SK-N-SH (cell line): Measurements from ENCODE around the gene SPACA6. TPM values are rescaled to one million over a fixed set of nuclear protein-coding genes. Genes with fewer than 3 reads are reported as not detected.
A peak's percentile ranks its signal among the peaks of the same experiment; 100 is the strongest.

ENCODE experiments used
- CTCF ChIA-PET: fragments of 300-600, 350-600 bp; formaldehyde crosslinking; extraction: SDS; loops from one replicate; lab custom pipeline; 2021; lab: Yijun Ruan, JAX
- POLR2A ChIA-PET: fragments of 350-600 bp; sonication (Branson Sonifier 250); formaldehyde crosslinking; extraction: SDS; loops from one replicate; lab custom pipeline; 2020; ENCODE audit warnings: antibody characterized with exemption, inconsistent platforms; lab: Yijun Ruan, JAX
- DNase-seq: peaks from one replicate; pipeline ENCODE4 v3.0.0; 2012
- H2AFZ ChIP-seq: fragments of 200-600 bp; sonication (generic); 2 replicates; pipeline ENCODE4 v1.8.1; 2016; ENCODE audit warnings: antibody characterized with exemption, mild to moderate bottlenecking, low read depth
- H3F3A ChIP-seq: fragments of 200-600 bp; sonication (generic); replicated peaks from 2 replicates; pipeline ENCODE3; 2016; ENCODE audit warnings: antibody characterized with exemption, mild to moderate bottlenecking; ENCODE audit not compliant: insufficient read depth
- H3K27ac ChIP-seq, 2 experiments: fragments of 200-500 bp in 1 of 2; fragments of 200-600 bp in 1 of 2; sonication (Bioruptor generic) in 1 of 2; sonication (generic), shearing (Covaris generic) in 1 of 2; 2 replicates each; pipeline versions ENCODE4 v1.5.1 to v1.6.1; 2014 to 2016; ENCODE audit warnings: low read depth in 2 of 2, inconsistent platforms in 1 of 2, low read length in 1 of 2, mild to moderate bottlenecking in 1 of 2, mixed read lengths in 1 of 2
- H3K27me3 ChIP-seq: fragments of 200-600 bp; sonication (generic), shearing (Covaris generic); 2 replicates; pipeline ENCODE4 v1.6.1; 2016; ENCODE audit warnings: mixed run types; ENCODE audit not compliant: insufficient read depth
- H3K36me3 ChIP-seq, 2 experiments: fragments of 200-500 bp in 1 of 2; fragments of 200-600 bp in 1 of 2; sonication (Bioruptor generic) in 1 of 2; sonication (generic) in 1 of 2; replicated peaks in 1 of 2; 2 replicates each; pipeline versions ENCODE3 to v1.5.1; 2014 to 2016; ENCODE audit warnings: low read length in 1 of 2, mild to moderate bottlenecking in 1 of 2; ENCODE audit not compliant: insufficient read depth in 2 of 2, control insufficient read depth in 1 of 2
- H3K4me1 ChIP-seq, 2 experiments: fragments of 200-500 bp in 1 of 2; fragments of 200-600 bp in 1 of 2; sonication (Bioruptor generic) in 1 of 2; sonication (generic), shearing (Covaris generic) in 1 of 2; 2 replicates each; pipeline versions ENCODE4 v1.5.1 to v1.6.1; 2014 to 2016; ENCODE audit warnings: low read depth in 1 of 2, low read length in 1 of 2, mixed run types in 1 of 2; ENCODE audit not compliant: insufficient read depth in 2 of 2, control insufficient read depth in 1 of 2
- H3K4me2 ChIP-seq: fragments of 200-600 bp; sonication (generic), shearing (Covaris generic); 2 replicates; pipeline ENCODE4 v1.6.1; 2017; ENCODE audit warnings: mixed run types
- H3K4me3 ChIP-seq, 2 experiments: fragments of 200-500 bp in 1 of 2; fragments of 200-600 bp in 1 of 2; sonication (Bioruptor generic) in 1 of 2; sonication (generic), shearing (Covaris generic) in 1 of 2; 2 replicates each; pipeline versions ENCODE4 v1.5.1 to v1.8.1; 2014 to 2016; ENCODE audit warnings: low read depth in 2 of 2, inconsistent platforms in 1 of 2, low read length in 1 of 2, mild to moderate bottlenecking in 1 of 2, mixed read lengths in 1 of 2, moderate library complexity in 1 of 2
- H3K79me2 ChIP-seq: fragments of 200-600 bp; sonication (generic); 2 replicates; pipeline ENCODE4 v1.8.1; 2017; ENCODE audit warnings: mild to moderate bottlenecking; ENCODE audit not compliant: insufficient read depth
- H3K9ac ChIP-seq: fragments of 200-600 bp; sonication (generic); 2 replicates; pipeline ENCODE4 v1.6.1; 2017; ENCODE audit warnings: mixed run types
- H3K9me2 ChIP-seq: fragments of 200-600 bp; sonication (generic); 2 replicates; pipeline ENCODE4 v1.6.1; 2017; ENCODE audit warnings: mixed run types
- H3K9me3 ChIP-seq: fragments of 200-600 bp; sonication (generic); 2 replicates; pipeline ENCODE4 v1.6.1; 2017; ENCODE audit warnings: mixed run types, mild to moderate bottlenecking, moderate library complexity
- H4K20me1 ChIP-seq: fragments of 200-600 bp; sonication (generic); 2 replicates; pipeline ENCODE4 v1.6.1; 2017; ENCODE audit warnings: mild to moderate bottlenecking, mixed run types; ENCODE audit not compliant: insufficient read depth
- CHD2 ChIP-seq: fragments of 150-350 bp; IDR thresholded peaks from 2 replicates; pipeline ENCODE4 v1.6.1; 2018; ENCODE audit warnings: low read length; ENCODE audit not compliant: partially characterized antibody
- ELF1 ChIP-seq: IDR thresholded peaks from 2 replicates; pipeline ENCODE4 v1.4.0; 2012
- EP300 ChIP-seq, 2 experiments: IDR thresholded peaks; 2 replicates each; pipeline versions ENCODE4 v1.4.0 to v1.6.1; 2012; ENCODE audit warnings: borderline replicate concordance in 1 of 2, low read depth in 1 of 2, low read length in 1 of 2
- FOSL2 ChIP-seq: IDR thresholded peaks from 2 replicates; pipeline ENCODE4 v1.4.0; 2012; ENCODE audit warnings: low read depth, mild to moderate bottlenecking, moderate library complexity, borderline replicate concordance
- GATA2 ChIP-seq: sonication (generic); formaldehyde crosslinking; IDR thresholded peaks from 2 replicates; pipeline ENCODE4 v1.5.0; 2020; ENCODE audit warnings: mild to moderate bottlenecking, missing genetic modification reagents
- JUND ChIP-seq: IDR thresholded peaks from 2 replicates; pipeline ENCODE4 v1.4.0; 2012
- MEF2A ChIP-seq: IDR thresholded peaks from 2 replicates; pipeline ENCODE4 v1.4.0; 2012; ENCODE audit warnings: low read depth, borderline replicate concordance
- NFIC ChIP-seq: IDR thresholded peaks from 2 replicates; pipeline ENCODE4 v1.4.0; 2012; ENCODE audit warnings: borderline replicate concordance
- NRF1 ChIP-seq: IDR thresholded peaks from 2 replicates; pipeline ENCODE4 v1.6.1; 2012; ENCODE audit warnings: low read depth, mild to moderate bottlenecking, low read length
- POLR2AphosphoS5 ChIP-seq: IDR thresholded peaks from 2 replicates; pipeline ENCODE4 v1.6.1; 2012; ENCODE audit warnings: low read depth, low read length
- RCOR1 ChIP-seq: fragments of 150-350 bp; IDR thresholded peaks from 2 replicates; pipeline ENCODE4 v1.6.1; 2017; ENCODE audit warnings: antibody characterized with exemption, low read length
- SIN3A ChIP-seq: IDR thresholded peaks from 2 replicates; pipeline ENCODE4 v1.6.1; 2012; ENCODE audit warnings: low read depth, mild to moderate bottlenecking, low read length, moderate library complexity, borderline replicate concordance
- SMC3 ChIP-seq: IDR thresholded peaks from 2 replicates; pipeline ENCODE4 v1.6.1; 2012; ENCODE audit warnings: low read depth, low read length, improper control_type of control experiment
- TAF1 ChIP-seq: IDR thresholded peaks from 2 replicates; pipeline ENCODE4 v1.6.1; 2012; ENCODE audit warnings: low read depth, mild to moderate bottlenecking, low read length, moderate library complexity, borderline replicate concordance
- TCF12 ChIP-seq: IDR thresholded peaks from 2 replicates; pipeline ENCODE4 v1.4.0; 2012
- WGBS: methylation state at CpG from one replicate; pipeline ENCODE4 v1.1.6; 2017; ENCODE audit warnings: low lambda C conversion rate; 5-methylcytosine and 5-hydroxymethylcytosine counted together
- polyA plus RNA-seq, 3 experiments: library from polyadenylated mRNA; depleted of rRNA; stranded (reverse); fragments of >200 nt; gene quantifications; 2 replicates each; pipeline ENCODE4 v1.2.3, GENCODE V29; 2012
- TF ChIP-seq, protein P1 (sequence below): IDR thresholded peaks from 2 replicates; pipeline ENCODE4 v1.4.0; 2012; ENCODE audit warnings: low read depth

Gene SPACA6
- polyA plus RNA-seq, 1 of the 3 experiments (the other 2 are of a cell fraction), result 15.8 TPM

DNA sequence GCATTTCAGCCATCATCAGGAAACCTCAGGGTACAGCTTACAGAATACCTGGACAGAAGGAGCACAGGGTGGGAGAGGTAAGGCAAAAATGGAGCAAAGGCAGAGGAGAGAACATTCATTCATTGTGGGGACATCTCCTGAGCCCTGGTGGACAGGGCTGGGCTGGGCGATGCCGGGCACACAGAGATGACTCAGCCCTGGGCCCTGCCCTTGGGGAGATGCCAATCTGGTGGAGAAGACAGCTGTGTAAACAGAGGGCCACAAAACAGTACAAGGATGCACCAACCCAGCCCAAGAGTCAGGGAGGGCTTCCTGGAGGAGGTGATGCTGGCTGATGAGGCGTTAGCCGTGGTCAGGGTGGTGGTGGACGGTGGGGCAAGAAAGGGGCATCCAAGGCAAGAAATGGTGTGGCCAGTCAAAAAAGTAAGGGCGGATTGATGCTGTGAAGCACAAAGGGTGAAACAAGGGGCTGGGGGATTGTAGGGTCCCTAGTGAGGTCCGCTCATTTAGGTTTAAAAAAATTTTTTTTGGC lies 34.3 kb downstream of the SPACA6 start:
- CTCF ChIA-PET, result no interaction called here
- no peaks in the 10 kb centered on the region for H3K79me2 ChIP-seq
- H3K4me2 ChIP-seq, result no peak overlapping the region
- no peaks in the 10 kb centered on the region for H3K9me3 ChIP-seq
- peaks cover 3% of the 10 kb centered on the region for H3F3A ChIP-seq
- no peaks in the 10 kb centered on the region for H3K36me3 ChIP-seq
- TF ChIP-seq SMC3 (no peak), TCF12 (peak; percentile 26; the same call in 1 of the 2 replicates)
- POLR2A ChIA-PET, result no interaction called here
- H3K4me3 ChIP-seq, result no peak overlapping the region
- H3K27me3 ChIP-seq, result peaks cover 42% of the 10 kb centered on the region; the same call in 1 of the 2 replicates
- H3K4me1 ChIP-seq, result no peaks in the 10 kb centered on the region
- no peaks in the 10 kb centered on the region for H4K20me1 ChIP-seq
- H3K27ac ChIP-seq, result no peak overlapping the region
- no peak overlapping the region for H2AFZ ChIP-seq
- H3K9ac ChIP-seq, result no peak overlapping the region
- no peak for DNase-seq
- 20% methylated on average over 7 of the region's 7 CpGs for WGBS
- no peaks in the 10 kb centered on the region for H3K9me2 ChIP-seq

DNA sequence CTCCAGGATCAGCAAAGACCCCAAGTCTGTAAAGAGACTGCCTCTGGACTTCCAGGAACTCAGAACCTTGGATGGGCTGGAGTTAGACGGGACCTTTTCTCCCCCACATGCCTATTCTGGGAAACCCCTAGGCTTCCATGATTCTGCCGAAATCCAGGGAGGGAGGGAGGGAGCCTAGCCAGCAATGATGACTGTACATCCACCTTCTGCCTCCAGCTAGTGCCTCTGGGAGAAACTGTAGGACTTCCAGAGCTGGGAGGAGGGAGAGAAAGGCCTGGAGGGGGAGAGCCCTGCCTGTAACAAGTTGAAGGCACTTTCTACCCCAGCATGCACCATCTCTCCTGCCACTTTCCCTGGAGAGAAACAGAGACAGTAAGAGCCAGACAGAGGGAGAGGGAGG lies 36.7 kb downstream of the SPACA6 start:
- no peaks in the 10 kb centered on the region for H3K4me1 ChIP-seq
- H3K27me3 ChIP-seq, result peaks cover 35% of the 10 kb centered on the region; the same call in 1 of the 2 replicates
- 0% methylated on average over 2 of the region's 2 CpGs for WGBS
- ChIA-PET CTCF (interaction anchor here (0.6 kb wide), 1 partner anchor 88 kb away, joined by 3 read pairs; no protein-coding TSS in a partner anchor), POLR2A (no interaction called here)
- no peaks in the 10 kb centered on the region for H3K36me3 ChIP-seq
- H2AFZ ChIP-seq, result no peak overlapping the region
- H3K4me2 ChIP-seq, result no peak overlapping the region
- H3K4me3 ChIP-seq, result no peak overlapping the region
- H3K9ac ChIP-seq, result no peak overlapping the region
- H3K79me2 ChIP-seq, result no peaks in the 10 kb centered on the region
- H3F3A ChIP-seq, result peaks cover 3% of the 10 kb centered on the region
- DNase-seq, result no peak
- no peak overlapping the region for H3K27ac ChIP-seq
- TF ChIP-seq JUND, result no peak
- no peak for TF ChIP-seq CHD2
- TF ChIP-seq ELF1, result no peak
- TF ChIP-seq TCF12, result no peak
- no peak for TF ChIP-seq TAF1
- no peak for TF ChIP-seq RCOR1
- no peak for TF ChIP-seq SIN3A
- no peak for TF ChIP-seq GATA2 (CRISPR knock-in tag)
- no peak for TF ChIP-seq FOSL2
- TF ChIP-seq, protein P1, sequence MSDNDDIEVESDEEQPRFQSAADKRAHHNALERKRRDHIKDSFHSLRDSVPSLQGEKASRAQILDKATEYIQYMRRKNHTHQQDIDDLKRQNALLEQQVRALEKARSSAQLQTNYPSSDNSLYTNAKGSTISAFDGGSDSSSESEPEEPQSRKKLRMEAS, result no peak
- no peak for TF ChIP-seq NFIC
- TF ChIP-seq NRF1, result no peak
- TF ChIP-seq MEF2A, result no peak
- TF ChIP-seq SMC3, result no peak
- TF ChIP-seq EP300 (IDR thresholded peaks at IDR 0.05; ENCODE audit: borderline replicate concordance in 1 of 2, low read depth in 1 of 2, low read length in 1 of 2), result no peak
- no peak for TF ChIP-seq POLR2AphosphoS5
- no peaks in the 10 kb centered on the region for H3K9me2 ChIP-seq
- H4K20me1 ChIP-seq, result no peaks in the 10 kb centered on the region
- no peaks in the 10 kb centered on the region for H3K9me3 ChIP-seq
